Measurements from ENCODE around the gene CDS1.
A peak's percentile ranks its signal among the peaks of the same experiment; 100 is the strongest.

The CDS1 gene

GRCh38 chr4:84697159-84697558, 114.2 kb downstream of the CDS1 start:
- no peak for DNase-seq (ENCODE audit: low read depth in 1 of 2, low spot score in 1 of 2)
- Histone ChIP-seq H3K4me3 (replicated peaks; ENCODE audit: insufficient read depth, low read length) (no peak overlapping the region), H3K27ac (replicated peaks) (no peak overlapping the region), H3K27me3 (ENCODE audit: insufficient read depth, poor library complexity, severe bottlenecking) (no peaks in the 10 kb centered on the region)
- TF ChIP-seq, protein P1, sequence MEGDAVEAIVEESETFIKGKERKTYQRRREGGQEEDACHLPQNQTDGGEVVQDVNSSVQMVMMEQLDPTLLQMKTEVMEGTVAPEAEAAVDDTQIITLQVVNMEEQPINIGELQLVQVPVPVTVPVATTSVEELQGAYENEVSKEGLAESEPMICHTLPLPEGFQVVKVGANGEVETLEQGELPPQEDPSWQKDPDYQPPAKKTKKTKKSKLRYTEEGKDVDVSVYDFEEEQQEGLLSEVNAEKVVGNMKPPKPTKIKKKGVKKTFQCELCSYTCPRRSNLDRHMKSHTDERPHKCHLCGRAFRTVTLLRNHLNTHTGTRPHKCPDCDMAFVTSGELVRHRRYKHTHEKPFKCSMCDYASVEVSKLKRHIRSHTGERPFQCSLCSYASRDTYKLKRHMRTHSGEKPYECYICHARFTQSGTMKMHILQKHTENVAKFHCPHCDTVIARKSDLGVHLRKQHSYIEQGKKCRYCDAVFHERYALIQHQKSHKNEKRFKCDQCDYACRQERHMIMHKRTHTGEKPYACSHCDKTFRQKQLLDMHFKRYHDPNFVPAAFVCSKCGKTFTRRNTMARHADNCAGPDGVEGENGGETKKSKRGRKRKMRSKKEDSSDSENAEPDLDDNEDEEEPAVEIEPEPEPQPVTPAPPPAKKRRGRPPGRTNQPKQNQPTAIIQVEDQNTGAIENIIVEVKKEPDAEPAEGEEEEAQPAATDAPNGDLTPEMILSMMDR (IDR thresholded peaks at IDR 0.05; ENCODE audit: insufficient read depth, low read length), result no peak
- no peak for TF ChIP-seq GABPA (IDR thresholded peaks at IDR 0.05; ENCODE audit: low read depth)
- TF ChIP-seq SPI1 (IDR thresholded peaks at IDR 0.05; ENCODE audit: borderline replicate concordance, low read depth), result no peak
- TF ChIP-seq REST (IDR thresholded peaks at IDR 0.05; ENCODE audit: insufficient replicate concordance, low read depth), result no peak
- no peak for TF ChIP-seq POLR2AphosphoS5 (IDR thresholded peaks at IDR 0.05; ENCODE audit: low read depth)

DNA sequence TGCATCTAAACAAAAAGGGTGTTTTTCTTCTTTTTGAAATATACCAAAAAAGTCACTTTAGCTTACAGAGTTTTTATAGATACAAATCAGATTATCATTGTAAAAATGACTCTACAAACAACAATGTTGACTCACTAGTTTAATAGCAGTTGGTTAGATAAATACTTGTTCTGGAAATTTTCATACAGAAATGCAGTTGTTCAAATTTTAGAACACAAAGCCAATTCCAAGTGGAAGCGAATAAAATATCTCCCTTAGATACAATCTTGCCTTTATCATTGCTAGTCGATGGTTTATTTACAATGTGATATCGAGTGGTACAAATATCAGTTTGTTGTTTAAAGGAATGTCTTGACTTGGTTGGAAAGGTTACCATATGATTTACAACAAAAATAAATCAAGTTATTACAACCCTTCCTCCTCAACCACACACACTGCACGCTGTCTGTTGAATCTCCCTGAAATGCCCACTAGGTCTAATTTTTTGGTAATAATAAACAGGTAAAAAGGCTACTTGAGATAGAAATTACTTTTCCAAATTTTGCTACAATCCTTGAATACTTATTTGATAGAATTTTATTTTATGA, 114.8 kb downstream of the CDS1 start:
- TF ChIP-seq, protein P1 (IDR thresholded peaks at IDR 0.05; ENCODE audit: insufficient read depth, low read length), result no peak
- TF ChIP-seq GABPA (IDR thresholded peaks at IDR 0.05; ENCODE audit: low read depth) (no peak), REST (IDR thresholded peaks at IDR 0.05; ENCODE audit: insufficient replicate concordance, low read depth) (no peak), SPI1 (IDR thresholded peaks at IDR 0.05; ENCODE audit: borderline replicate concordance, low read depth) (no peak), POLR2AphosphoS5 (IDR thresholded peaks at IDR 0.05; ENCODE audit: low read depth) (no peak)
- DNase-seq (ENCODE audit: low read depth in 1 of 2, low spot score in 1 of 2), result no peak
- Histone ChIP-seq H3K4me3 (replicated peaks; ENCODE audit: insufficient read depth, low read length) (no peak overlapping the region), H3K27me3 (ENCODE audit: insufficient read depth, poor library complexity, severe bottlenecking) (no peaks in the 10 kb centered on the region), H3K27ac (replicated peaks) (no peak overlapping the region)

DNA sequence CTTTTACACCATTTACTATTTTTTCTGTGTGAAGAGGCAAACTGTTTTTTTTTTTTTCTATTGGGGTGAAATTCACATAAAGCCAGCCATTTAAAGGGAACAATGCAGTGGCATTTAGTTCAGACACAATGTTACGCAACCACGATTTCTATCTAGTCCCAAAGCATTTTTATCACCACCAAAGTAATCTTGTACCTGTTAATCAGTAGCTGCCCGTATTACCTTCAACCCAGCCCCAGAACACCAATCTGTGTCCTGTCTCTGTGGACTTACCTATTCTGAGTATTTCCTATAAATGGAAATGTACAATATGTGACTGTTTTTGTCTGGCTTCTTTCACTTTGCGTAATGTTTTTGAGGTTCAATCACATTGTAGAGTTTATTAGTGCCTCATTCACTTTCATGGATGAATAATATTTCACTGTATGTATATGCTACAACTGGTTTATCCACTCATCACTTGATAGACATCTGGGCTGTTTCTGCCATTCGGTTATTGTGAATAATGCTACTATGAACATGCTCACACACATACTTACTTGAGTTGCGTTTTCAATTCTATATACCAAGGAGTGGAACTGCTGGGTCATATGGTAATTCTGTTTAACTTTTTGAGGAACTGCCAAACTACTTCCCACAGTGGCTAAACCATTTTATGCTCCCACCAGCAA, 116.2 kb downstream of the CDS1 start:
- no peak for DNase-seq (ENCODE audit: low read depth in 1 of 2, low spot score in 1 of 2)
- no peak overlapping the region for H3K27ac ChIP-seq (replicated peaks)

More for the DNA sequence above, 116.2 kb downstream of the CDS1 start:
- TF ChIP-seq POLR2AphosphoS5 (IDR thresholded peaks at IDR 0.05; ENCODE audit: low read depth) (no peak), SPI1 (IDR thresholded peaks at IDR 0.05; ENCODE audit: borderline replicate concordance, low read depth) (peak; percentile 44; the same call in 1 of the 2 replicates)
- TF ChIP-seq, protein P1 (IDR thresholded peaks at IDR 0.05; ENCODE audit: insufficient read depth, low read length), result no peak
- H3K4me3 ChIP-seq (replicated peaks; ENCODE audit: insufficient read depth, low read length), result no peak overlapping the region
- no peaks in the 10 kb centered on the region for H3K27me3 ChIP-seq (ENCODE audit: insufficient read depth, poor library complexity, severe bottlenecking)

All from HL-60 (cell line).